ENCODE data around the gene MLPH. TPM values are rescaled to one million over a fixed set of nuclear protein-coding genes. Genes with fewer than 3 reads are reported as not detected.

MLPH gene
- total and polyA plus RNA-seq, 2 of the 4 experiments (the other 2 are of a cell fraction) = 13.8 to 21.6 TPM

GRCh38 chr2:237450108-237450507, 36.9 kb upstream of the MLPH start:
- Histone ChIP-seq H3K9me3 (ENCODE audit: control insufficient read depth, insufficient read depth, low read length) (no peaks in the 10 kb centered on the region), H2BK120ac (ENCODE audit: low read depth, low read length) (peak overlapping the region; percentile 66; the same call in 1 of the 2 replicates), H2AFZ (replicated peaks; ENCODE audit: low read length, poor library complexity) (peak overlapping the region; percentile 33), H4K91ac (ENCODE audit: insufficient read depth, low read depth, low read length) (peak overlapping the region; percentile 67; the same call in 1 of the 2 replicates), H3K4me2 (ENCODE audit: low read depth, low read length) (no peak overlapping the region), H3K4me3 (ENCODE audit: insufficient read depth, low read depth, low read length) (no peak overlapping the region), H2AK9ac (replicated peaks; ENCODE audit: low read depth, low read length, poor library complexity) (no peak overlapping the region), H3K56ac (ENCODE audit: extremely low read depth, insufficient read depth, low read length) (no peak overlapping the region), H3K27ac (ENCODE audit: insufficient read depth, low read length) (no peak overlapping the region), H3K23ac (ENCODE audit: low read depth, low read length) (peak overlapping the region; percentile 6; the same call in 1 of the 2 replicates), H4K8ac (ENCODE audit: low read depth in 2 of 2, low read length in 2 of 2) (peak overlapping the region in 1 of 2 experiments; percentile 80; a peak in 2 of 4 replicates), H2BK20ac (ENCODE audit: low read depth, low read length) (peak overlapping the region; percentile 51; the same call in 1 of the 2 replicates), H3K4me1 (ENCODE audit: control insufficient read depth, insufficient read depth, low read length) (peaks cover 32% of the 10 kb centered on the region), H3K14ac (replicated peaks; ENCODE audit: low read depth, low read length) (peak overlapping the region; percentile 69), H3K27me3 (ENCODE audit: control insufficient read depth, insufficient read depth, low read length) (no peaks in the 10 kb centered on the region), H2AK5ac (ENCODE audit: low read depth, low read length) (peak overlapping the region; percentile 84), H4K20me1 (ENCODE audit: insufficient read depth, low read length) (no peaks in the 10 kb centered on the region), H3K9ac (ENCODE audit: low read depth, low read length) (no peak overlapping the region), H3K79me1 (ENCODE audit: low read depth in 1 of 2, low read length in 2 of 2) (peaks cover 0 to 15% of the 10 kb centered on the region in 2 experiments; a peak in 2 of 4 replicates), H3K4ac (ENCODE audit: low read depth, low read length) (peak overlapping the region; percentile 42), H2BK15ac (ENCODE audit: low read depth, low read length) (peak overlapping the region; percentile 35; the same call in 2 of the 3 replicates), H3K18ac (ENCODE audit: low read depth, low read length) (peak overlapping the region; percentile 59), H3K9me1 (ENCODE audit: insufficient read depth, low read length) (peaks cover 11% of the 10 kb centered on the region), H3K36me3 (ENCODE audit: control insufficient read depth, insufficient read depth, low read length) (no peaks in the 10 kb centered on the region), H2BK5ac (ENCODE audit: low read depth, low read length, poor library complexity, severe bottlenecking) (no peak overlapping the region), H4K5ac (ENCODE audit: low read depth, low read length) (no peak overlapping the region; the same call in 1 of the 2 replicates)
- BruUV-seq (replicated peaks) = no TSS peak
- intact Hi-C loops (cut with micrococcal nuclease) (loop anchor here (2.0 kb wide), 1 partner anchor 25 kb away; no protein-coding TSS in a partner anchor), dilution Hi-C loops (cut with HindIII; ENCODE audit: low sequenced_read_pairs, unreplicated experiment) (no loop called here), in situ Hi-C loops (cut with MboI; ENCODE audit: low sequenced_read_pairs) (no loop called here)
- TF ChIP-seq USF2 (IDR thresholded peaks at IDR 0.05; ENCODE audit: low read depth, low read length) = no peak
- no peak for TF ChIP-seq RFX5 (IDR thresholded peaks at IDR 0.05; ENCODE audit: low read depth, low read length)
- TF ChIP-seq CHD1 (IDR thresholded peaks at IDR 0.05; ENCODE audit: low read depth, low read length) = no peak
- TF ChIP-seq BHLHE40 (IDR thresholded peaks at IDR 0.05; ENCODE audit: low read depth, low read length) = no peak
- TF ChIP-seq CTCF (conservative IDR thresholded peaks at IDR 0.05; ENCODE audit: low read depth, low read length) = no peak
- no peak for TF ChIP-seq RCOR1 (IDR thresholded peaks at IDR 0.05; ENCODE audit: insufficient replicate concordance, low read length)
- TF ChIP-seq MXI1 (IDR thresholded peaks at IDR 0.05; ENCODE audit: borderline replicate concordance, low read depth, low read length) = no peak
- TF ChIP-seq NFE2L2 (IDR thresholded peaks at IDR 0.05; ENCODE audit: low read depth, low read length) = no peak
- TF ChIP-seq POLR2A (IDR thresholded peaks at IDR 0.05; ENCODE audit: low read depth, low read length) = no peak
- no peak for TF ChIP-seq SMC3 (IDR thresholded peaks at IDR 0.05; ENCODE audit: low read depth, low read length)
- no peak for TF ChIP-seq CEBPB (IDR thresholded peaks at IDR 0.05; ENCODE audit: low read depth, low read length)
- TF ChIP-seq MAZ (IDR thresholded peaks at IDR 0.05; ENCODE audit: borderline replicate concordance, low read depth, low read length) = no peak
- no peak for TF ChIP-seq ELK1 (IDR thresholded peaks at IDR 0.05; ENCODE audit: borderline replicate concordance, low read depth, low read length)
- no peak for TF ChIP-seq FOS (IDR thresholded peaks at IDR 0.05; ENCODE audit: low read depth, low read length)
- no peak for TF ChIP-seq MAFK (IDR thresholded peaks at IDR 0.05; ENCODE audit: low read depth, low read length)
- ATAC-seq (ENCODE audit: low read depth) (no peak), DNase-seq (no peak)
- ChIA-PET POLR2A (ENCODE audit: unreplicated experiment) (no interaction called here), CTCF (interaction anchor here (1.7 kb wide), 1 partner anchor 28 kb away, joined by 7 read pairs; no protein-coding TSS in a partner anchor)
- WGBS, 2 experiments (ENCODE audit: extremely low coverage in 2 of 2, insufficient read length in 1 of 2) = 83% methylated on average over 3 of the region's 6 CpGs; no CpG with 5 or more reads in 1 of the 2 experiments

Data from IMR-90 (cell line).